Upper lobe of right lung (tissue), 1 donor: Measurements from ENCODE around the gene TOM1L2. TPM values are rescaled to one million over a fixed set of nuclear protein-coding genes. Genes with fewer than 3 reads are reported as not detected.

ENCODE experiments used
- ATAC-seq: fragments of 200-7000 bp; cut with Tn5 transposase; one replicate; pipeline ENCODE4 v1.9.1; 2020; ENCODE audit warnings: mild to moderate bottlenecking, moderate library complexity
- DNase-seq: peaks from one replicate; pipeline ENCODE4 v3.0.0-alpha.2; 2020
- H3K27ac ChIP-seq: fragments of 200-600 bp; one replicate; pipeline ENCODE4 v1.8.0; 2022
- H3K27me3 ChIP-seq: fragments of 200-600 bp; one replicate; pipeline ENCODE4 v1.8.0; 2022; ENCODE audit warnings: mild to moderate bottlenecking
- H3K36me3 ChIP-seq: fragments of 200-600 bp; one replicate; pipeline ENCODE4 v1.8.0; 2022
- H3K4me1 ChIP-seq: fragments of 200-600 bp; one replicate; pipeline ENCODE4 v1.8.0; 2022
- H3K4me3 ChIP-seq: fragments of 200-600 bp; one replicate; pipeline ENCODE4 v1.8.0; 2022; ENCODE audit warnings: mild to moderate bottlenecking
- H3K9me3 ChIP-seq: fragments of 200-600 bp; one replicate; pipeline ENCODE4 v1.8.0; 2022
- intact Hi-C: fragments of 100-400 bp; cut with DNase I; formaldehyde crosslinking; loops from one replicate; pipeline ENCODE4 v1.11.0; 2022
- total RNA-seq: library from RNA; stranded (reverse); fragmentation: NEBNext Ultra II Directional; extraction: Animal tissue kit (Norgen Biotek cat#: 25700); gene quantifications from one replicate; pipeline ENCODE4 v1.2.1, GENCODE V29; 2021
- TF ChIP-seq, protein P1 (sequence below): fragments of 200-600 bp; IDR thresholded peaks from one replicate; pipeline ENCODE4 v1.8.0; 2022; ENCODE audit warnings: antibody characterized with exemption
- donor health status: DM: no; HTN: yes; CAD: no; lungs with severe emphysema.

The TOM1L2 gene
- total RNA-seq, 1 donor from 2014 or later: 76.7 TPM

DNA sequence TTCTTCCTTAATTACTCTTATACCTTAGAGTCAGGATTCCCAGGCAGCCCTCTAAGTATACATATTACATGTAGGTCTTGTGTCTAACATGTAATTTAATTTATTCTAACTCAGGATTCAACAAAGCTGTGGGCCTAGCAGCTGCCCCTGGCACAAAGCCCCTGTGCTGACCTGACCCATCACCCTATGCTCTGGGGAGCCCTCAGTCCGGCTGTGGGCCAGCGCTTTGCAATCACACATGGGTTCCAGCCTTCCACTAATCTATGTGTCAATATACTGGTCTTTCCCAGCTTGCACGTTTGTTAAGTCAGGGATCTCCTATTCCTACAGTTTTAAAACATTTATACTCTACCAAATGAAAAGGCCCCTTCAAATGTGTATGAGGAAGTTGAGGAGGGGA is 72.7 kb downstream of the TOM1L2 start:
- Histone ChIP-seq H3K27ac (peak overlapping the region; percentile 4), H3K4me3 (no peak overlapping the region), H3K9me3 (no peaks in the 10 kb centered on the region), H3K4me1 (peaks cover 33% of the 10 kb centered on the region), H3K36me3 (peaks cover 36% of the 10 kb centered on the region), H3K27me3 (no peaks in the 10 kb centered on the region)
- DNase-seq: no peak
- no peak for ATAC-seq
- intact Hi-C loops: no loop called here
- TF ChIP-seq, protein P1, sequence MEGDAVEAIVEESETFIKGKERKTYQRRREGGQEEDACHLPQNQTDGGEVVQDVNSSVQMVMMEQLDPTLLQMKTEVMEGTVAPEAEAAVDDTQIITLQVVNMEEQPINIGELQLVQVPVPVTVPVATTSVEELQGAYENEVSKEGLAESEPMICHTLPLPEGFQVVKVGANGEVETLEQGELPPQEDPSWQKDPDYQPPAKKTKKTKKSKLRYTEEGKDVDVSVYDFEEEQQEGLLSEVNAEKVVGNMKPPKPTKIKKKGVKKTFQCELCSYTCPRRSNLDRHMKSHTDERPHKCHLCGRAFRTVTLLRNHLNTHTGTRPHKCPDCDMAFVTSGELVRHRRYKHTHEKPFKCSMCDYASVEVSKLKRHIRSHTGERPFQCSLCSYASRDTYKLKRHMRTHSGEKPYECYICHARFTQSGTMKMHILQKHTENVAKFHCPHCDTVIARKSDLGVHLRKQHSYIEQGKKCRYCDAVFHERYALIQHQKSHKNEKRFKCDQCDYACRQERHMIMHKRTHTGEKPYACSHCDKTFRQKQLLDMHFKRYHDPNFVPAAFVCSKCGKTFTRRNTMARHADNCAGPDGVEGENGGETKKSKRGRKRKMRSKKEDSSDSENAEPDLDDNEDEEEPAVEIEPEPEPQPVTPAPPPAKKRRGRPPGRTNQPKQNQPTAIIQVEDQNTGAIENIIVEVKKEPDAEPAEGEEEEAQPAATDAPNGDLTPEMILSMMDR: no peak

DNA sequence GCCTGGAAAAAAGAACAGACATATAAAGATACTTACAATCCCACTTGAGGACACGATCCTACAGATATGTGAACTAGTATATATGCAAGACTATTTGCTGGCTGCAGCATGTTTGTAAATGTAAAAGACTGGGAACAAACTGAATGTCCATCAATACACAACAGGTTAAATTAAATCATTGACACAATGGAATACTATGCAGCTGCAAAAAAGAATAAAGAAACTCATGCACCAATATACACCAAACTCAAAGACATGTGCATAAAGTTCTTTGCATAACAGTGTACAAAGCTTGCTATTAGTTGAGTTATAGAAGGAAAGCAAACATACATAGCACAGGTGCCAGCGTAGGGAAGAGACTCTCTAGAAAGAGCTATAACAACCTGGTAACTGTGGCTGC is 73.5 kb downstream of the TOM1L2 start:
- TF ChIP-seq, protein P1: no peak
- intact Hi-C loops: no loop called here

DNA sequence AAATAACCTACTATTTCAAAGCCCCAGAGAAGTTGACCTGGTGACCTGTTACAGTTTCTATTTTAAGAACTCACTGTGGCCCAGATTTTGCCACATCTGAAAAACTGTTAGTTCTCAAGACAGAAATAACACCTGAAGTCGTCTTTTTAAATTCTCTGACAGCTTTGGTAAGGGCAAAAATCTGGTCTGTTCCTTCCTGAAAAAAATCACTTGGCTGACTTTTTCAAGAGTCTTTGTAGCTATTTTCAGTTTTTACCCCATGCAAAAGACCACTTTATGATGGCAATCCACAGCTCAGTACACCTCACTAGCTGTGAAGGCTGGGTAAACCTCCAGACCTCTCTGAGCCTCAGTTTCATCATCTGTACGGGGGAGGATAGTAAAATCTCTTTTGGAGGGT is 74.8 kb downstream of the TOM1L2 start:
- DNase-seq: no peak
- peaks cover 31% of the 10 kb centered on the region for H3K4me1 ChIP-seq
- no peaks in the 10 kb centered on the region for H3K27me3 ChIP-seq
- H3K27ac ChIP-seq: no peak overlapping the region
- intact Hi-C loops: no loop called here
- H3K4me3 ChIP-seq: no peak overlapping the region
- TF ChIP-seq, protein P1: no peak
- ATAC-seq: no peak
- H3K9me3 ChIP-seq: no peaks in the 10 kb centered on the region
- H3K36me3 ChIP-seq: peaks cover 57% of the 10 kb centered on the region

More for the DNA sequence above, 73.5 kb downstream of the TOM1L2 start:
- Histone ChIP-seq H3K4me1 (peaks cover 33% of the 10 kb centered on the region), H3K36me3 (peaks cover 45% of the 10 kb centered on the region), H3K27me3 (no peaks in the 10 kb centered on the region), H3K4me3 (no peak overlapping the region), H3K27ac (no peak overlapping the region), H3K9me3 (no peaks in the 10 kb centered on the region)
- no peak for ATAC-seq
- no peak for DNase-seq

DNA sequence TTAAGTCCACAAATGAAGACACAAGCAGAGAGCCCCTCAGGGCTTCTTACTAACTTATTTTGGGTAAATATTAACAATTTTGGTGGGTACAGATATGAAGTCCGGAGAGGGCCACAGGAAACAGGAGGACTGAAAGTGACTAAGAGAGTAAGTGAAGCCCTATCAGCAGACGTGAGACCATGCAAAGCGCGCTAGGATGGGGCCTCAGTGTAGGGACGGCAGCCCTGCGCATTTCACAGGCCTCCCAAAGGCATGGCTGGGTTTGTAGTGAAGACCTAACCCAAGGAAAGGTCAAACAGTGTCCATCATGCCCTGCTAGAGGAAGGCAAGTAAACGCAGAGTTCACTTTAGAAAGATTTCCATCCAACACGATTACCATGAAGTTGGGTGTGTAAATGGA is 75.5 kb downstream of the TOM1L2 start:
- DNase-seq (no peak), ATAC-seq (no peak)
- H3K27me3 ChIP-seq: no peaks in the 10 kb centered on the region
- no peak overlapping the region for H3K27ac ChIP-seq
- no peak overlapping the region for H3K4me3 ChIP-seq
- intact Hi-C loops: no loop called here
- peaks cover 25% of the 10 kb centered on the region for H3K4me1 ChIP-seq
- peaks cover 58% of the 10 kb centered on the region for H3K36me3 ChIP-seq
- no peaks in the 10 kb centered on the region for H3K9me3 ChIP-seq
- TF ChIP-seq, protein P1: no peak

DNA sequence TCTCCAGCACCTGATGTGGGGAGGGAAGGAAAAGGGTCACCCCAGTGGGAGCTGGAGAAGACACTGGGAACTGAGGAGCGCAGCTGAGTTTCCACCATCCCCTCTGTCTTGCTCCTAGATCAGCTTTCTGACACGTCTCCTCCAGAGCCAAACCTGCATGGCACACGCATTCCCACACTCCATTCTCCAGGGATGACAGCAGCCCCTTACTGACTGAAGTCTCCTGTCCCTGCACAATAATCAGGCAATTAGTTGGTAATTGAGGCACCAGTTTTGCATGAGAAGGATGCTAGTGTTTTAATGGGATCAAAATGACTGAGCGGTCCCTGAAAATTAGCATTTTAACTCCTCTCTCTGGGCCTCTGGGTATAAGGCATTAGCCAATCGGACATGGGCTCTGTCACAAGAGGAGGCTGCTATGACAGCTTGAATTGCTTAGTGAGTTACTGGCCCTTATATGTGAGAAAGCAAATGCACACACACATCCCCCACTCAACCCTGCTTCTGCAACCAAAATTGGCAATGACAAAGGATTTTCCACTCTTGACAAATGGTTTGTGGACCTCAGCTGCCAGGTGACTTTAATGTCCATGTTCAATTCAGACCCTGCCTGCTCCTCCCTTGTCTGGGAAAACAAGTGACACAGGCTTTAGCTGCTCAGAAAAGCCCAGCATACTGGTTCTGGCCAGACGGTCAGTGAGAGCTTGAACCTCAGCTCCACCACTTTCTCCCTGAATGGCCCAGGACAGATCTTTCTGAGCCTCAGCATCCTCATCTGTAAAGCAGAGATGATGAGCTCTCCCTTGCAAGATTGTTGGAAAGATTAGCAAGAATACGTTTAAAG is 78.2 kb downstream of the TOM1L2 start:
- Histone ChIP-seq H3K4me1 (peaks cover 6% of the 10 kb centered on the region), H3K4me3 (no peak overlapping the region), H3K36me3 (peaks cover 64% of the 10 kb centered on the region), H3K9me3 (no peaks in the 10 kb centered on the region), H3K27ac (no peak overlapping the region), H3K27me3 (no peaks in the 10 kb centered on the region)
- ATAC-seq (no peak), DNase-seq (no peak)
- TF ChIP-seq, protein P1: no peak
- intact Hi-C loops: no loop called here
